IPS-20b (cell line): ENCODE results near the gene BRCC3.
A peak's percentile ranks its signal among the peaks of the same experiment; 100 is the strongest.

Experiments
- H3K27ac ChIP-seq: one replicate; pipeline ENCODE4 v1.5.1; 2013; ENCODE audit warnings: low read length
- H3K27me3 ChIP-seq: 2 replicates; pipeline ENCODE4 v1.6.1; 2013; ENCODE audit warnings: mild to moderate bottlenecking, low read length, inconsistent platforms; ENCODE audit not compliant: insufficient read depth
- H3K36me3 ChIP-seq: 2 replicates; pipeline ENCODE4 v1.6.1; 2013; ENCODE audit warnings: low read depth, mild to moderate bottlenecking, inconsistent platforms, low read length, moderate library complexity; ENCODE audit not compliant: insufficient read depth
- H3K4me1 ChIP-seq: 2 replicates; pipeline ENCODE4 v1.6.1; 2013; ENCODE audit warnings: mild to moderate bottlenecking, control low read depth, inconsistent platforms, low read length, moderate library complexity; ENCODE audit not compliant: insufficient read depth
- H3K4me3 ChIP-seq: 2 replicates; pipeline ENCODE4 v1.5.1; 2013; ENCODE audit warnings: mild to moderate bottlenecking, low read length, inconsistent platforms
- H3K9ac ChIP-seq: 2 replicates; pipeline ENCODE4 v1.6.1; 2013; ENCODE audit warnings: low read depth, mild to moderate bottlenecking, inconsistent platforms, low read length, moderate library complexity
- H3K9me3 ChIP-seq: 2 replicates; pipeline ENCODE4 v1.6.1; 2013; ENCODE audit warnings: mild to moderate bottlenecking, low read depth, low read length, inconsistent platforms; ENCODE audit not compliant: insufficient read depth

BRCC3 gene

DNA sequence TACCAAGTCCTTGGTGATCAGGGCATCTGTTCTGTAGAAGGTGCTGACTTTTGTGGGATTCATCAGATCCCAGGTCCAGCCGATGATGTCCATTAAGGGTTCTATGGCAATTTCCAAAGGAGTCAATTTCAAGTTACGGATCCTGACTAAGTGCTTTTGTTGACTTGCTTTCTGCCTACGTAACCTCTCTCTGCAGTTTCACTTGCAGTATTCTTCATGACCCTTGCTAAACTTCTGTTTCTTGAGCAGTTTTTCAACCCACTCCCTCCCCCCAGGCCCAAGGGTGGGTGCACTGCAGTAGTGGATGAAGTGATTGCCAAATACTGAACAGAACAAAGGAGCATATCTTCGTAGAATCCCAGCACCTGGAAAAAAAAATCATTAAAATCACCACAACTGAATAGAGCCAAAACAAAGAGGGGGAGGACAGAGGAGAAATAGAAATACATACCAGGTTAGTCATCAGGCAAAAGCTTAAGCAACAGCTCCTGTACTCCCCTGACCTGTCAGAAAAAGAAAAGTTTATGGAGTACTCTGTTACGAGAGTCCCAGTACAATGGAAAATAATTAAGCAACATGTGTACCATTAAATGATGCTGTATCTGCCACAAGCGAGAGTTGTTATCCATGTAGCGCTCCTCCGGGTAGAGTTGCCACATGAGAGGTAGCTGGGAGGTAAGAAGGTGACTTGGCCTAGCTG lies 6.1 kb upstream of the BRCC3 start:
- no peak overlapping the region for H3K9ac ChIP-seq
- no peaks in the 10 kb centered on the region for H3K27me3 ChIP-seq
- H3K4me1 ChIP-seq = no peaks in the 10 kb centered on the region
- H3K9me3 ChIP-seq = no peaks in the 10 kb centered on the region
- peaks cover 4% of the 10 kb centered on the region for H3K36me3 ChIP-seq
- H3K4me3 ChIP-seq = no peak overlapping the region
- no peak overlapping the region for H3K27ac ChIP-seq

GRCh38 chrX:155068165-155068564 lies 3.1 kb upstream of the BRCC3 start:
- no peaks in the 10 kb centered on the region for H3K9me3 ChIP-seq
- no peaks in the 10 kb centered on the region for H3K4me1 ChIP-seq
- no peaks in the 10 kb centered on the region for H3K27me3 ChIP-seq
- no peak overlapping the region for H3K27ac ChIP-seq
- peaks cover under 1% of the 10 kb centered on the region; the same call in 1 of the 2 replicates for H3K36me3 ChIP-seq
- H3K9ac ChIP-seq = no peak overlapping the region
- no peak overlapping the region for H3K4me3 ChIP-seq

- Histone ChIP-seq H3K27ac (no peak overlapping the region), H3K4me1 (no peaks in the 10 kb centered on the region), H3K9ac (peak overlapping the region; percentile 88; the same call in 1 of the 2 replicates), H3K9me3 (no peaks in the 10 kb centered on the region), H3K36me3 (peaks cover 11% of the 10 kb centered on the region; the same call in 1 of the 2 replicates), H3K4me3 (peak overlapping the region; percentile 90; the same call in 1 of the 2 replicates), H3K27me3 (no peaks in the 10 kb centered on the region)
These were observed 1.9 kb upstream of the BRCC3 start for GRCh38 chrX:155069414-155069813.

- peak overlapping the region; percentile 90 for H3K4me3 ChIP-seq
- H3K4me1 ChIP-seq = no peaks in the 10 kb centered on the region
- no peak overlapping the region for H3K27ac ChIP-seq
- no peaks in the 10 kb centered on the region for H3K27me3 ChIP-seq
- no peaks in the 10 kb centered on the region for H3K9me3 ChIP-seq
- H3K9ac ChIP-seq = peak overlapping the region; percentile 88; the same call in 1 of the 2 replicates
- peaks cover 16% of the 10 kb centered on the region; the same call in 1 of the 2 replicates for H3K36me3 ChIP-seq
These were observed 1.3 kb upstream of the BRCC3 start for GRCh38 chrX:155070038-155070437.

- peak overlapping the region; percentile 77 for H3K27ac ChIP-seq
- no peaks in the 10 kb centered on the region for H3K4me1 ChIP-seq
- H3K9me3 ChIP-seq = no peaks in the 10 kb centered on the region
- no peaks in the 10 kb centered on the region for H3K27me3 ChIP-seq
- H3K36me3 ChIP-seq = peaks cover 22% of the 10 kb centered on the region
- H3K4me3 ChIP-seq = peak overlapping the region; percentile 90
- peak overlapping the region; percentile 88; the same call in 1 of the 2 replicates for H3K9ac ChIP-seq
These were observed 689 bp upstream of the BRCC3 start for GRCh38 chrX:155070663-155070974.

- Histone ChIP-seq H3K4me1 (no peaks in the 10 kb centered on the region), H3K9ac (peak overlapping the region; percentile 90), H3K27ac (no peak overlapping the region), H3K9me3 (no peaks in the 10 kb centered on the region), H3K36me3 (peaks cover 31% of the 10 kb centered on the region), H3K27me3 (no peaks in the 10 kb centered on the region), H3K4me3 (peak overlapping the region; percentile 92)
These were observed 479 bp downstream of the BRCC3 start for GRCh38 chrX:155071694-155072280.

- Histone ChIP-seq H3K36me3 (peaks cover 26% of the 10 kb centered on the region; the same call in 1 of the 2 replicates), H3K27me3 (no peaks in the 10 kb centered on the region), H3K9me3 (no peaks in the 10 kb centered on the region), H3K4me3 (no peak overlapping the region), H3K9ac (no peak overlapping the region), H3K4me1 (no peaks in the 10 kb centered on the region), H3K27ac (no peak overlapping the region)
These were observed 15.0 kb downstream of the BRCC3 start for GRCh38 chrX:155086202-155086840.

GRCh38 chrX:155086961-155087735 lies 15.8 kb downstream of the BRCC3 start:
- Histone ChIP-seq H3K27ac (no peak overlapping the region), H3K9me3 (no peaks in the 10 kb centered on the region), H3K27me3 (no peaks in the 10 kb centered on the region), H3K36me3 (peaks cover 26% of the 10 kb centered on the region; the same call in 1 of the 2 replicates), H3K4me3 (no peak overlapping the region), H3K9ac (no peak overlapping the region), H3K4me1 (no peaks in the 10 kb centered on the region)

DNA sequence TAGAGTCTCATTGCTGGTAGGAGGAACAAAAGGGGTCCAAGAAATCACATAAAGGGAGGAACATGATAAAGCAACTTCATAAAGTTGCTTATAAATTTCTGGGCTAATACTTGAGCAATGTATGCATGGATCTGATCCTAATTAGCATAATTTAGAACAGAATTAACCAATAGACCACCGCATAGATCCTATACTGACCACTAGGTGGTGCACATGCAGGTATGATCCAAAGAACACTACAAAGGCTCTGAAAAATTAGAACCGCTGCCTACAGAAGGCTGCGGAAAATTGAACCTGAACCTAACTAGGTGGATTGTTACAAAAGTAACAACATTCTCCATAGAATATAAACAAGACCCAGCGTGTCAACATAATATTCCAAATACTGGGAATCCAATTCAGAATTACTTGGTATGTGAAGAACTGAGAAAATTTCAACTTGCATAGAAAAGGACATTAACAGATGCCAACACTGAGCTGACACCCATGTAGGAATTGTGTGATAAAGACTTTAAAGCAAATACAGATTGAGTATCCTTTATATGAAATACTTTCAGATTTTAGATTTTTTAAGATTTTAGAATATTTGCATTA lies 23.3 kb downstream of the BRCC3 start:
- no peaks in the 10 kb centered on the region for H3K27me3 ChIP-seq
- no peaks in the 10 kb centered on the region for H3K9me3 ChIP-seq
- no peak overlapping the region for H3K4me3 ChIP-seq
- no peak overlapping the region for H3K27ac ChIP-seq
- H3K36me3 ChIP-seq = peaks cover 25% of the 10 kb centered on the region; the same call in 1 of the 2 replicates
- no peaks in the 10 kb centered on the region for H3K4me1 ChIP-seq
- no peak overlapping the region for H3K9ac ChIP-seq

DNA sequence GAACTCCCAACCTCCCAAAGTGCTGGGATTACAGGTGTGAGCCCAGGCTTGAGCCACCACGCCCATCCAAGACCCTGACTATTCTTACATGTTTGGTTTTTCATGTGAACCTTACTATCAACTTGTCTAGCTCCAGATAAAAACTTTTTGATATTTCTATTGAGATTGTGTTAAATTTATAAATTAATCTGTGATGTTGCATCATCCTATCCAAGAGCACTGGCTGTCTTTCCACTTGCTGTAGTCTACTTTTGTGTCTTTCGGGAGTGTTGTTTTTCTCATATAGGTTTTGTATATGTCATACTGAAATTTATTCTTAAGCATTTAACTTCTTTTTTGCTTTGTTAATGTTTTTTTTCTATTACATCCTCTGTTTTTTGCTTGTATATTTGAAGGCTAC lies 34.6 kb downstream of the BRCC3 start:
- no peaks in the 10 kb centered on the region for H3K36me3 ChIP-seq
- H3K27me3 ChIP-seq = no peaks in the 10 kb centered on the region
- H3K9me3 ChIP-seq = no peaks in the 10 kb centered on the region
- no peak overlapping the region for H3K27ac ChIP-seq
- H3K4me1 ChIP-seq = no peaks in the 10 kb centered on the region
- no peak overlapping the region for H3K9ac ChIP-seq
- H3K4me3 ChIP-seq = no peak overlapping the region

- H3K36me3 ChIP-seq = no peaks in the 10 kb centered on the region
- no peaks in the 10 kb centered on the region for H3K9me3 ChIP-seq
- no peak overlapping the region for H3K9ac ChIP-seq
These were observed 37.1 kb downstream of the BRCC3 start for GRCh38 chrX:155108427-155108826.

More at GRCh38 chrX:155108427-155108826, 37.1 kb downstream of the BRCC3 start:
- Histone ChIP-seq H3K27ac (no peak overlapping the region), H3K4me3 (no peak overlapping the region), H3K27me3 (no peaks in the 10 kb centered on the region), H3K4me1 (no peaks in the 10 kb centered on the region)
